Osteoblast (primary cell): ENCODE results near the gene NCKAP5. TPM values are rescaled to one million over a fixed set of nuclear protein-coding genes. Genes with fewer than 3 reads are reported as not detected.
A peak's percentile ranks its signal among the peaks of the same experiment; 100 is the strongest.

ENCODE experiments used
- DNase-seq: peaks from one replicate; pipeline ENCODE4 v3.0.0; 2011; ENCODE audit warnings: low spot score, mixed read lengths; ENCODE audit not compliant: insufficient read length; ENCODE audit errors: missing footprints
- H2AFZ ChIP-seq: 2 replicates; pipeline ENCODE4 v1.6.0; 2011; ENCODE audit warnings: mild to moderate bottlenecking, low read length
- H3K27ac ChIP-seq: 2 replicates; pipeline ENCODE4 v1.5.1; 2011; ENCODE audit warnings: mild to moderate bottlenecking, low read depth, low read length, moderate library complexity
- H3K27me3 ChIP-seq: 2 replicates; pipeline ENCODE4 v1.6.0; 2012; ENCODE audit warnings: mild to moderate bottlenecking, control low read depth, inconsistent platforms, low read length, moderate library complexity; ENCODE audit not compliant: insufficient read depth
- H3K36me3 ChIP-seq: 2 replicates; pipeline ENCODE4 v1.5.1; 2011; ENCODE audit warnings: mild to moderate bottlenecking, low read length, control low read depth, moderate library complexity; ENCODE audit not compliant: insufficient read depth
- H3K4me1 ChIP-seq: 2 replicates; pipeline ENCODE4 v1.5.1; 2011; ENCODE audit warnings: mild to moderate bottlenecking, low read length, control low read depth, moderate library complexity; ENCODE audit not compliant: insufficient read depth
- H3K4me2 ChIP-seq: 2 replicates; pipeline ENCODE4 v1.6.0; 2011; ENCODE audit warnings: mild to moderate bottlenecking, low read length; ENCODE audit not compliant: insufficient read depth
- H3K4me3 ChIP-seq: fragments of 200-600 bp; sonication (generic); 3 replicates; pipeline ENCODE4 v1.5.1; 2012; ENCODE audit warnings: mild to moderate bottlenecking, low read length, inconsistent platforms; ENCODE audit not compliant: insufficient read depth
- H3K79me2 ChIP-seq: 2 replicates; pipeline ENCODE4 v1.6.0; 2012; ENCODE audit warnings: mild to moderate bottlenecking, low read length, control low read depth, inconsistent platforms; ENCODE audit not compliant: insufficient read depth
- H3K9me3 ChIP-seq: 2 replicates; pipeline ENCODE4 v1.5.1; 2011; ENCODE audit warnings: low read depth, low read length, control low read depth
- H4K20me1 ChIP-seq: 2 replicates; pipeline ENCODE4 v1.6.0; 2012; ENCODE audit warnings: mild to moderate bottlenecking, low read length, control low read depth; ENCODE audit not compliant: insufficient read depth
- CTCF ChIP-seq: IDR thresholded peaks from 2 replicates; pipeline ENCODE4 v1.5.1; 2011; ENCODE audit warnings: mild to moderate bottlenecking, low read depth, low read length, moderate library complexity; ENCODE audit errors: extremely low read depth
- total RNA-seq: library from RNA; depleted of rRNA; stranded (reverse); fragments of >200 nt; gene quantifications from 2 replicates; pipeline ENCODE4 v1.2.3, GENCODE V29; 2012

NCKAP5 gene
- total RNA-seq, 1 donor = 1.8 TPM

- H2AFZ ChIP-seq = no peak overlapping the region
- H3K4me1 ChIP-seq = peaks cover 2% of the 10 kb centered on the region
- no peaks in the 10 kb centered on the region for H4K20me1 ChIP-seq
- TF ChIP-seq CTCF = no peak
- H3K79me2 ChIP-seq = no peaks in the 10 kb centered on the region
- H3K27ac ChIP-seq = no peak overlapping the region
- no peaks in the 10 kb centered on the region for H3K36me3 ChIP-seq
- no peaks in the 10 kb centered on the region for H3K27me3 ChIP-seq
- no peaks in the 10 kb centered on the region for H3K9me3 ChIP-seq
- no peak overlapping the region for H3K4me3 ChIP-seq
- no peak for DNase-seq
- H3K4me2 ChIP-seq = no peak overlapping the region
These were observed 374.0 kb downstream of the NCKAP5 start for GRCh38 chr2:133194362-133194655.

DNA sequence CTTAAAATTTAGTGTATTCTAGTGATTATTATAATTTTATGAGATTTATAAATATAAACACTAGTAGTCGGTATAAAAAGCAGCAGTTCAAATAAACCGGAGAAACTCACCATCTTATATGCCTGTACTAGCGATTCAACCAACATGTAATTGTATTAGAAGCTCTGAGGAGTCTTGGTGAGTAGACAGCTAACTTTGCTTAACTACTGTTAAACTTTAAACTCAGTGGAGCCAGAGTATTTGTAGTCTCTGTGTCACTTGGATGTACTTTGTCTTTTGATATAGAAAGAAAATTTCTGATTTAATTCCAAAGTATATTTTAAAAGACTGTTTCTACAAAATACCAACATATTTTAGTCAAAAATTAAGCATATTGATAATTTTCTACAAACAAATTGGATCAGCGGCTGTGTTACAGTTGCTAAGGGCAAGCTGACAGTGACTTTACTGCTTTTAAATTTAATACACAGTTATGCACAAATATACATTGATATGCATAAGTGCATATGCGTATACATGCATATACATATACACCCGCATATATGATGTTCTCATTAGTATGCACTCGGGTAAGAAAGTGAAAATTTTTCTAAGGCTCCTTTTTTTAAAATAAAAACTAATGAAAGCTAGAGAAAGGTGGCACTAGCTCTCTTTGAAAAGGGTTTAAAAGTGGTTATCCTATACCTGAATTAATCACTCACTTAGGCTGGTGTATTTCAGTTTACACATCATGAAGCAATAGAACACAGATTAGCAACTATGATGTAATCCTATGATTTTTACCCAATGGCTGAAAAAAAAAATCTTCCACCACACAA, 374.5 kb downstream of the NCKAP5 start:
- H3K4me3 ChIP-seq = no peak overlapping the region
- H3K27ac ChIP-seq = no peak overlapping the region
- H3K9me3 ChIP-seq = no peaks in the 10 kb centered on the region
- H3K4me1 ChIP-seq = no peaks in the 10 kb centered on the region
- no peaks in the 10 kb centered on the region for H3K27me3 ChIP-seq
- no peaks in the 10 kb centered on the region for H4K20me1 ChIP-seq
- no peak overlapping the region for H2AFZ ChIP-seq
- DNase-seq = peak; percentile 27
- no peaks in the 10 kb centered on the region for H3K36me3 ChIP-seq
- H3K4me2 ChIP-seq = no peak overlapping the region
- no peak for TF ChIP-seq CTCF
- no peaks in the 10 kb centered on the region for H3K79me2 ChIP-seq

GRCh38 chr2:133192028-133192427, 376.2 kb downstream of the NCKAP5 start:
- Histone ChIP-seq H4K20me1 (no peaks in the 10 kb centered on the region), H3K4me1 (no peaks in the 10 kb centered on the region), H3K36me3 (no peaks in the 10 kb centered on the region), H2AFZ (no peak overlapping the region), H3K27ac (no peak overlapping the region), H3K9me3 (no peaks in the 10 kb centered on the region), H3K79me2 (no peaks in the 10 kb centered on the region), H3K27me3 (no peaks in the 10 kb centered on the region), H3K4me2 (no peak overlapping the region), H3K4me3 (no peak overlapping the region)
- peak; percentile 26 for TF ChIP-seq CTCF
- no peak for DNase-seq

- H2AFZ ChIP-seq = no peak overlapping the region
These were observed 391.1 kb downstream of the NCKAP5 start for GRCh38 chr2:133177196-133177595.

More at GRCh38 chr2:133177196-133177595, 391.1 kb downstream of the NCKAP5 start:
- H3K36me3 ChIP-seq = no peaks in the 10 kb centered on the region
- H3K4me3 ChIP-seq = no peak overlapping the region
- no peaks in the 10 kb centered on the region for H3K27me3 ChIP-seq
- no peaks in the 10 kb centered on the region for H3K9me3 ChIP-seq
- no peak overlapping the region for H3K27ac ChIP-seq
- no peak for TF ChIP-seq CTCF
- H3K4me2 ChIP-seq = no peak overlapping the region
- H4K20me1 ChIP-seq = no peaks in the 10 kb centered on the region
- H3K4me1 ChIP-seq = peaks cover 14% of the 10 kb centered on the region
- no peaks in the 10 kb centered on the region for H3K79me2 ChIP-seq
- DNase-seq = peak; percentile 52
